PC-3 (cell line): ENCODE measurements around the gene MREG.

Experiments
- CTCF ChIP-seq: fragments of 300-600 bp; sonication (generic); conservative IDR thresholded peaks from 2 replicates; pipeline ENCODE4 v1.5.1; 2017; ENCODE audit warnings: antibody characterized with exemption, low read depth, mild to moderate bottlenecking, low read length
- EZH2phosphoT487 ChIP-seq: fragments of 300-600 bp; sonication (generic); IDR thresholded peaks from 2 replicates; pipeline ENCODE4 v1.6.1; 2018; ENCODE audit warnings: mild to moderate bottlenecking, antibody characterized with exemption, low read length, borderline replicate concordance

- TF ChIP-seq CTCF (no peak), EZH2phosphoT487 (no peak)
These were observed 44.9 kb downstream of the MREG start for GRCh38 chr2:215968499-215968898.
